Keratinocyte (primary cell): ENCODE data around the gene BCHE. TPM values are rescaled to one million over a fixed set of nuclear protein-coding genes. Genes with fewer than 3 reads are reported as not detected.

Source experiments
- DNase-seq: peaks from one replicate; pipeline ENCODE4 v3.0.0-alpha.2; 2011; ENCODE audit warnings: low read depth, missing footprints, low spot score
- FAIRE-seq: peaks from 2 replicates; lab custom pipeline; 2011; peaks lifted over from hg19 to GRCh38; lab: Jason Lieb, UNC
- H2AFZ ChIP-seq: 2 replicates; pipeline ENCODE4 v1.6.0; 2012; ENCODE audit warnings: low read length, control low read depth, inconsistent platforms; ENCODE audit not compliant: control insufficient read depth
- H3K27ac ChIP-seq: 2 replicates; pipeline ENCODE4 v1.5.1; 2011; ENCODE audit warnings: low read length; ENCODE audit not compliant: control insufficient read depth, insufficient read depth
- H3K27me3 ChIP-seq: 3 replicates; pipeline ENCODE4 v1.6.0; 2011; ENCODE audit warnings: low read length; ENCODE audit not compliant: control insufficient read depth, insufficient read depth; ENCODE audit errors: extremely low read depth
- H3K36me3 ChIP-seq, 2 experiments: 2 replicates in 1 of 2; 3 replicates in 1 of 2; pipeline ENCODE4 v1.5.1; 2011; ENCODE audit warnings: low read length in 2 of 2, mild to moderate bottlenecking in 1 of 2; ENCODE audit not compliant: control insufficient read depth in 2 of 2, insufficient read depth in 2 of 2; ENCODE audit errors: extremely low read depth in 1 of 2
- H3K4me1 ChIP-seq: 3 replicates; pipeline ENCODE4 v1.5.1; 2011; ENCODE audit warnings: low read length; ENCODE audit not compliant: control insufficient read depth, insufficient read depth; ENCODE audit errors: extremely low read depth
- H3K4me2 ChIP-seq: 3 replicates; pipeline ENCODE4 v1.6.0; 2011; ENCODE audit warnings: low read depth, low read length; ENCODE audit not compliant: control insufficient read depth, insufficient read depth; ENCODE audit errors: extremely low read depth
- H3K4me3 ChIP-seq, 3 experiments: fragments of 200-600 bp in 1 of 3; sonication (generic) in 1 of 3; 2 replicates in 2 of 3; 3 replicates in 1 of 3; pipeline ENCODE4 v1.5.1; 2011 to 2016; ENCODE audit warnings: low read length in 3 of 3, mild to moderate bottlenecking in 3 of 3, control low read depth in 2 of 3, inconsistent platforms in 1 of 3, low read depth in 1 of 3, mixed read lengths in 1 of 3, mixed run types in 1 of 3, moderate library complexity in 1 of 3; ENCODE audit not compliant: control insufficient read depth in 2 of 3, insufficient read depth in 2 of 3; ENCODE audit errors: extremely low read depth in 1 of 3
- H3K79me2 ChIP-seq: 2 replicates; pipeline ENCODE4 v1.6.0; 2012; ENCODE audit warnings: low read length; ENCODE audit not compliant: control insufficient read depth, insufficient read depth
- H3K9ac ChIP-seq: 3 replicates; pipeline ENCODE4 v1.6.0; 2011; ENCODE audit warnings: low read length; ENCODE audit not compliant: control insufficient read depth, insufficient read depth; ENCODE audit errors: extremely low read depth
- H3K9me1 ChIP-seq: 3 replicates; pipeline ENCODE4 v1.6.0; 2011; ENCODE audit warnings: low read length; ENCODE audit not compliant: control insufficient read depth, insufficient read depth; ENCODE audit errors: extremely low read depth
- H3K9me3 ChIP-seq: 2 replicates; pipeline ENCODE4 v1.5.1; 2012; ENCODE audit warnings: low read depth, low read length; ENCODE audit not compliant: control insufficient read depth
- H4K20me1 ChIP-seq: 3 replicates; pipeline ENCODE4 v1.6.0; 2011; ENCODE audit warnings: low read length; ENCODE audit not compliant: control insufficient read depth, insufficient read depth; ENCODE audit errors: extremely low read depth
- EZH2 ChIP-seq: IDR thresholded peaks from one replicate; pipeline ENCODE4 v1.6.1; 2012; ENCODE audit warnings: inconsistent platforms, mild to moderate bottlenecking, low read length, moderate library complexity
- dilution Hi-C: fragments of 300-500 bp; cut with MboI; formaldehyde crosslinking; loops from one replicate; pipeline ENCODE4 v1.7.0; 2020; ENCODE audit warnings: low sequenced_read_pairs; ENCODE audit not compliant: extremely low pct_ligation_motif_present
- polyA plus RNA-seq, 5 experiments: library from polyadenylated mRNA; depleted of rRNA in 3 of 5; stranded (reverse) in 3 of 5; stranded (forward) in 1 of 5; unstranded in 1 of 5; fragments of >200 nt; gene quantifications; 1 replicate in 1 of 5; 2 replicates in 3 of 5; 3 replicates in 1 of 5; pipeline versions ENCODE4 v1.2.1 to v1.2.3, GENCODE V29; 2011 to 2012; ENCODE audit warnings: missing spikeins in 2 of 5, low read depth in 1 of 5, low replicate concordance in 1 of 5
- TF ChIP-seq, protein P1 (sequence below), 3 experiments: IDR thresholded peaks in 1 of 3; conservative IDR thresholded peaks in 1 of 3; optimal IDR thresholded peaks in 1 of 3; 2 replicates in 2 of 3; 3 replicates in 1 of 3; pipeline versions ENCODE3 to v1.5.1; 2011; ENCODE audit warnings: low read length in 3 of 3, mild to moderate bottlenecking in 3 of 3, moderate library complexity in 2 of 3, control low read depth in 1 of 3, inconsistent platforms in 1 of 3; ENCODE audit not compliant: insufficient read depth in 2 of 3; ENCODE audit errors: extremely low read depth in 1 of 3

The BCHE gene
- polyA plus RNA-seq, 1 donor (not counting 4 experiments of a cell fraction or from before 2014, with no cell fraction given) = 2.0 TPM

DNA sequence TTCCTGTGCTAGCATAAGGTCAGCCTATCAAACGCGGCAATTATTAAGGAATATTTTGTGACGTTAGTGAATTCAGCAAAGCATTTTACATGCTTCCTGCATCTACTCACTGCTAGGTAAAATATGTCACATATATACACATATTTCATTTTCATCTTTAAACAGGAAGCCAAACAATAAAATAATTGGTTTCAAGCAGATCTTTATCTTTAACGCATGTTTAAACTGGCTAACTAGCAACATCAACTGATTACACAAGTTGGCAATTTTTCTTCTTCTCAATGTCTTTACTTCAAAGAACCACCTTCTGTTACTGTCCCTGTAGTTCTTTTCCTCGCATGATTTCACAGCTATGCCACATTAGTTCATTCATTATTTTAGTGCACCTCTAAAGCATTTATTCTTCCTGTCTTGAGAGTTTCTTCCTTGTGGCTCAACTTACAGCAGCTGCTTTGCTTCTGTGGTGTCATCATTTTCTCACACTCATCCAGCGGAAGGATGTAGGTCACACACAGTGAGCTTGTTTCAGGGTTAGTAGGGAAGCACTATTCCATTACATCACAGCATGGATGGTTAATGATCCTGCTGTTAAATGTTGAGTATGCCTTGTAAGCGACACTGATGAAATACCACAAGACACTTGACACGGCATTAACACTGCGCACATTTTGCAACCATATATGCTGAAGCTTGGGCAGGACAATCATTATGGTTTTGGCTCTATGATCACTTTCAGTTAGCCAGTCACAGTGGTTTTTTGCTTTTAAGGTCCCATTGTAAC is 2.3 kb upstream of the BCHE start:
- Histone ChIP-seq H3K4me3 (no peak overlapping the region), H2AFZ (peak overlapping the region; percentile 41), H3K4me2 (no peak overlapping the region)

DNA sequence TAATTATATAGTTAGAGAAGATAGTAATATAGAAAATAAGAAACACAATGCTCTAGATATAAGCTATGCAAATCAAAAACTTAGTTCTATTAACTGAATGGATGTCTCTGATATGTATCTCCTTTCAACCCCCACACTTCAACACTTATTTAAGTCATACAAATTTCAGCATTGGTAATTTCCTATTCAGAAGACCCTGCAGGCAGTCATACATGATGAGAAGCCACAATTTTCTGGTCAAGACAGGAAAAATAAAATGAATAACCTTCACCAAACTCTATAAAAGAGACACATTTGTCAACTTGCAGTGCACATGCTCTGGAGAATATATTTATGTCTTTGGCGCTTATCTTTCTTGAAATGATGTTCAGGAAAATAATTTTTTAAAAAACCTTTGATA is 578 bp upstream of the BCHE start:
- Histone ChIP-seq H3K9me1 (no peaks in the 10 kb centered on the region), H3K9ac (no peak overlapping the region), H3K9me3 (no peaks in the 10 kb centered on the region), H3K27ac (no peak overlapping the region), H3K27me3 (no peaks in the 10 kb centered on the region), H4K20me1 (no peaks in the 10 kb centered on the region), H3K36me3 (no peaks in the 10 kb centered on the region), H3K4me1 (peaks cover 8% of the 10 kb centered on the region), H3K79me2 (no peaks in the 10 kb centered on the region), H2AFZ (no peak overlapping the region), H3K4me2 (no peak overlapping the region), H3K4me3 (no peak overlapping the region)
- no peak for TF ChIP-seq EZH2
- TF ChIP-seq, protein P1, sequence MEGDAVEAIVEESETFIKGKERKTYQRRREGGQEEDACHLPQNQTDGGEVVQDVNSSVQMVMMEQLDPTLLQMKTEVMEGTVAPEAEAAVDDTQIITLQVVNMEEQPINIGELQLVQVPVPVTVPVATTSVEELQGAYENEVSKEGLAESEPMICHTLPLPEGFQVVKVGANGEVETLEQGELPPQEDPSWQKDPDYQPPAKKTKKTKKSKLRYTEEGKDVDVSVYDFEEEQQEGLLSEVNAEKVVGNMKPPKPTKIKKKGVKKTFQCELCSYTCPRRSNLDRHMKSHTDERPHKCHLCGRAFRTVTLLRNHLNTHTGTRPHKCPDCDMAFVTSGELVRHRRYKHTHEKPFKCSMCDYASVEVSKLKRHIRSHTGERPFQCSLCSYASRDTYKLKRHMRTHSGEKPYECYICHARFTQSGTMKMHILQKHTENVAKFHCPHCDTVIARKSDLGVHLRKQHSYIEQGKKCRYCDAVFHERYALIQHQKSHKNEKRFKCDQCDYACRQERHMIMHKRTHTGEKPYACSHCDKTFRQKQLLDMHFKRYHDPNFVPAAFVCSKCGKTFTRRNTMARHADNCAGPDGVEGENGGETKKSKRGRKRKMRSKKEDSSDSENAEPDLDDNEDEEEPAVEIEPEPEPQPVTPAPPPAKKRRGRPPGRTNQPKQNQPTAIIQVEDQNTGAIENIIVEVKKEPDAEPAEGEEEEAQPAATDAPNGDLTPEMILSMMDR (optimal IDR thresholded peaks at IDR 0.05 in 1 of 3, IDR thresholded peaks at IDR 0.05 in 1 of 3, conservative IDR thresholded peaks at IDR 0.05 in 1 of 3; ENCODE audit: extremely low read depth in 1 of 3, insufficient read depth in 2 of 3, low read length in 3 of 3) = no peak
- dilution Hi-C loops = no loop called here
- DNase-seq (no peak), FAIRE-seq (no peak)

More for the DNA sequence above, 2.3 kb upstream of the BCHE start:
- Histone ChIP-seq H3K79me2 (no peaks in the 10 kb centered on the region), H3K27ac (no peak overlapping the region), H3K9me1 (no peaks in the 10 kb centered on the region), H3K9me3 (no peaks in the 10 kb centered on the region), H3K9ac (no peak overlapping the region), H4K20me1 (no peaks in the 10 kb centered on the region), H3K4me1 (peaks cover 8% of the 10 kb centered on the region), H3K36me3 (no peaks in the 10 kb centered on the region), H3K27me3 (no peaks in the 10 kb centered on the region)
- TF ChIP-seq EZH2 = no peak
- TF ChIP-seq, protein P1 (optimal IDR thresholded peaks at IDR 0.05 in 1 of 3, IDR thresholded peaks at IDR 0.05 in 1 of 3, conservative IDR thresholded peaks at IDR 0.05 in 1 of 3; ENCODE audit: extremely low read depth in 1 of 3, insufficient read depth in 2 of 3, low read length in 3 of 3) = no peak
- FAIRE-seq = peak; percentile 46
- no peak for DNase-seq
- dilution Hi-C loops = no loop called here
